H1 (cell line): ENCODE data around the gene ADPGK. TPM values are rescaled to one million over a fixed set of nuclear protein-coding genes. Genes with fewer than 3 reads are reported as not detected.

Experiments
- CTCF ChIA-PET: fragments of 300-600 bp; sonication (Branson Sonifier 250); formaldehyde crosslinking; loops from one replicate; lab custom pipeline; 2021; ENCODE audit not compliant: partially characterized antibody; lab: Charles Lee
- POLR2A ChIA-PET: fragments of 300-600 bp; sonication (Branson Sonifier 250); formaldehyde crosslinking; loops from one replicate; lab custom pipeline; 2021; ENCODE audit warnings: inconsistent platforms; ENCODE audit not compliant: partially characterized antibody; lab: Charles Lee
- DNase-seq, 2 experiments: peaks; one replicate each; pipeline versions ENCODE4 v3.0.0 to v3.0.0-alpha.2; 2010 to 2022; ENCODE audit warnings: low spot score in 2 of 2, low read depth in 1 of 2, mixed read lengths in 1 of 2
- FAIRE-seq: peaks from 2 replicates; lab custom pipeline; 2011; peaks lifted over from hg19 to GRCh38; lab: Jason Lieb, UNC
- H2AFZ ChIP-seq: 2 replicates; pipeline ENCODE4 v1.8.1; 2012; ENCODE audit warnings: low read length, inconsistent platforms
- H2AK5ac ChIP-seq: 2 replicates; pipeline ENCODE4 v1.6.1; 2013; ENCODE audit warnings: low read depth, low read length
- H2BK120ac ChIP-seq: replicated peaks from 2 replicates; pipeline ENCODE3; 2013; ENCODE audit warnings: low read depth, low read length, inconsistent platforms
- H2BK12ac ChIP-seq: 2 replicates; pipeline ENCODE4 v1.6.1; 2013; ENCODE audit warnings: low read depth, low read length
- H2BK15ac ChIP-seq: 2 replicates; pipeline ENCODE4 v1.6.1; 2013; ENCODE audit warnings: low read length
- H2BK20ac ChIP-seq: 2 replicates; pipeline ENCODE4 v1.6.1; 2013; ENCODE audit warnings: low read length
- H2BK5ac ChIP-seq: 2 replicates; pipeline ENCODE4 v1.6.1; 2013; ENCODE audit warnings: low read depth, low read length
- H3K14ac ChIP-seq: 2 replicates; pipeline ENCODE4 v1.6.1; 2013; ENCODE audit warnings: inconsistent platforms; ENCODE audit not compliant: insufficient read length
- H3K18ac ChIP-seq: 2 replicates; pipeline ENCODE4 v1.6.1; 2013; ENCODE audit warnings: low read length; ENCODE audit errors: extremely low read depth
- H3K23ac ChIP-seq: 2 replicates; pipeline ENCODE4 v1.6.1; 2013; ENCODE audit warnings: inconsistent platforms; ENCODE audit not compliant: insufficient read length
- H3K23me2 ChIP-seq: 2 replicates; pipeline ENCODE4 v1.6.1; 2013; ENCODE audit warnings: low read depth, low read length
- H3K27ac ChIP-seq: 2 replicates; pipeline ENCODE4 v1.6.1; 2011; ENCODE audit warnings: low read depth, low read length, inconsistent platforms
- H3K27me3 ChIP-seq, 4 experiments: replicated peaks in 1 of 4; 1 replicate in 1 of 4; 2 replicates in 3 of 4; pipeline versions ENCODE4 v1.6.1 to v1.8.1; 2011 to 2013; ENCODE audit warnings: low read length in 3 of 4, mild to moderate bottlenecking in 3 of 4, inconsistent platforms in 2 of 4, mixed read lengths in 2 of 4, moderate library complexity in 1 of 4; ENCODE audit not compliant: control insufficient read depth in 3 of 4, insufficient read depth in 3 of 4; ENCODE audit errors: extremely low read depth in 1 of 4
- H3K36me3 ChIP-seq, 4 experiments: 2 replicates each; pipeline versions ENCODE4 v1.6.1 to v1.8.1; 2011 to 2013; ENCODE audit warnings: mild to moderate bottlenecking in 4 of 4, low read length in 3 of 4, moderate library complexity in 2 of 4, control low read depth in 1 of 4, inconsistent platforms in 1 of 4; ENCODE audit not compliant: insufficient read depth in 4 of 4, control insufficient read depth in 2 of 4
- H3K4ac ChIP-seq: replicated peaks from 2 replicates; pipeline ENCODE3; 2013; ENCODE audit warnings: low read length, low read depth, mixed read lengths, inconsistent platforms; ENCODE audit not compliant: insufficient read length
- H3K4me1 ChIP-seq, 4 experiments: replicated peaks in 1 of 4; 1 replicate in 1 of 4; 2 replicates in 3 of 4; pipeline versions ENCODE4 v1.6.1 to v1.8.1; 2011 to 2013; ENCODE audit warnings: low read length in 3 of 4, inconsistent platforms in 2 of 4, mixed read lengths in 1 of 4; ENCODE audit not compliant: insufficient read depth in 4 of 4, control insufficient read depth in 3 of 4
- H3K4me2 ChIP-seq, 2 experiments: 2 replicates each; pipeline versions ENCODE4 v1.6.1 to v1.8.1; 2011 to 2013; ENCODE audit warnings: low read depth in 2 of 2, low read length in 2 of 2, control low read depth in 1 of 2, inconsistent platforms in 1 of 2, mild to moderate bottlenecking in 1 of 2; ENCODE audit not compliant: insufficient read depth in 1 of 2
- H3K4me3 ChIP-seq, 4 experiments: fragments of 200-600, 300-600 bp in 1 of 4; sonication (generic), shearing (Covaris generic), sonication (Bioruptor Twin) in 1 of 4; 2 replicates each; pipeline versions ENCODE4 v1.5.1 to v1.8.1; 2011 to 2016; ENCODE audit warnings: low read length in 4 of 4, low read depth in 3 of 4, control low read depth in 2 of 4, inconsistent platforms in 2 of 4, mild to moderate bottlenecking in 2 of 4, mixed read lengths in 1 of 4, moderate library complexity in 1 of 4; ENCODE audit not compliant: insufficient read depth in 2 of 4; ENCODE audit errors: extremely low read depth in 1 of 4
- H3K56ac ChIP-seq: replicated peaks from 2 replicates; pipeline ENCODE3; 2013; ENCODE audit warnings: low read depth, mild to moderate bottlenecking, mixed read lengths, low read length, inconsistent platforms; ENCODE audit not compliant: insufficient read length
- H3K79me1 ChIP-seq: 2 replicates; pipeline ENCODE4 v1.6.1; 2013; ENCODE audit warnings: low read depth, low read length, control low read depth
- H3K79me2 ChIP-seq, 2 experiments: 2 replicates each; pipeline versions ENCODE4 v1.6.1 to v1.8.1; 2012 to 2013; ENCODE audit warnings: low read length in 2 of 2, mild to moderate bottlenecking in 2 of 2, inconsistent platforms in 1 of 2; ENCODE audit not compliant: insufficient read depth in 2 of 2, control insufficient read depth in 1 of 2
- H3K9ac ChIP-seq, 4 experiments: replicated peaks in 1 of 4; 1 replicate in 1 of 4; 2 replicates in 3 of 4; pipeline versions ENCODE4 v1.6.1 to v1.8.1; 2011 to 2013; ENCODE audit warnings: low read depth in 3 of 4, low read length in 3 of 4, control low read depth in 2 of 4, mild to moderate bottlenecking in 2 of 4, moderate library complexity in 2 of 4, inconsistent platforms in 1 of 4; ENCODE audit errors: extremely low read depth in 1 of 4
- H3K9me3 ChIP-seq, 2 experiments: 2 replicates each; pipeline versions ENCODE4 v1.6.1 to v1.8.1; 2012 to 2013; ENCODE audit warnings: mild to moderate bottlenecking in 2 of 2, moderate library complexity in 2 of 2, control low read depth in 1 of 2, inconsistent platforms in 1 of 2, low read depth in 1 of 2, low read length in 1 of 2, mixed read lengths in 1 of 2; ENCODE audit not compliant: insufficient read depth in 2 of 2
- H4K20me1 ChIP-seq, 2 experiments: replicated peaks in 1 of 2; 2 replicates each; pipeline versions ENCODE3 to v1.8.1; 2011 to 2013; ENCODE audit warnings: inconsistent platforms in 2 of 2, low read length in 2 of 2, mild to moderate bottlenecking in 1 of 2; ENCODE audit not compliant: insufficient read depth in 2 of 2, control insufficient read depth in 1 of 2
- H4K5ac ChIP-seq: 2 replicates; pipeline ENCODE4 v1.6.1; 2013; ENCODE audit warnings: low read length, low read depth, mixed read lengths, inconsistent platforms; ENCODE audit not compliant: insufficient read length
- H4K8ac ChIP-seq: 2 replicates; pipeline ENCODE4 v1.8.0; 2013; ENCODE audit warnings: mild to moderate bottlenecking, moderate library complexity, low read length, inconsistent platforms; ENCODE audit not compliant: insufficient read depth; ENCODE audit errors: extremely low read depth
- H4K91ac ChIP-seq: replicated peaks from 2 replicates; pipeline ENCODE3; 2013; ENCODE audit warnings: low read length, mixed read lengths, inconsistent platforms; ENCODE audit not compliant: insufficient read length
- RFX5 ChIP-seq: IDR thresholded peaks from 2 replicates; pipeline ENCODE4 v1.6.1; 2011; ENCODE audit warnings: low read depth, low read length, improper control_type of control experiment, borderline replicate concordance
- RNF2 ChIP-seq: fragments of 200-900, 300-1000 bp; sonication (generic); IDR thresholded peaks from 2 replicates; pipeline ENCODE4 v1.7.1; 2016; ENCODE audit warnings: borderline replicate concordance, low read depth, mild to moderate bottlenecking, antibody characterized with exemption, low read length; ENCODE audit not compliant: poor library complexity, severe bottlenecking; ENCODE audit errors: missing control alignments
- TBP ChIP-seq: IDR thresholded peaks from 2 replicates; pipeline ENCODE4 v1.6.1; 2011; ENCODE audit warnings: low read depth, low read length, improper control_type of control experiment
- WGBS, 2 experiments: shearing (Covaris generic) in 1 of 2; methylation state at CpG; one replicate each; pipeline versions ENCODE4 v1.1.6 to v1.1.7; 2013 to 2015; ENCODE audit warnings: low lambda C conversion rate in 2 of 2, mixed read lengths in 2 of 2, inconsistent platforms in 1 of 2, low coverage in 1 of 2, missing lambda C conversion rate in 1 of 2; ENCODE audit not compliant: insufficient replicate concordance in 2 of 2, insufficient coverage in 1 of 2, insufficient read length in 1 of 2; ENCODE audit errors: extremely low coverage in 1 of 2, missing lambda C conversion rate in 1 of 2; 5-methylcytosine and 5-hydroxymethylcytosine counted together
- polyA plus RNA-seq, 7 experiments: library from polyadenylated mRNA; depleted of rRNA in 3 of 7; stranded (reverse) in 5 of 7; unstranded in 2 of 7; fragments of >200 nt in 5 of 7; fragments of 200-250 nt in 2 of 7; gene quantifications; 1 replicate in 5 of 7; 2 replicates in 1 of 7; 4 replicates in 1 of 7; pipeline versions ENCODE4 v1.2.1 to v1.2.3, GENCODE V29; 2011 to 2013; ENCODE audit warnings: missing spikeins in 2 of 7, mixed read lengths in 2 of 7
- total RNA-seq: library from RNA; stranded (reverse); fragmentation: NEBNext Ultra II Directional; extraction: Animal tissue kit (Norgen Biotek cat#: 25700); gene quantifications from 2 replicates; pipeline ENCODE4 v1.2.1, GENCODE V29; 2021

Gene ADPGK
- total and polyA plus RNA-seq, 2 of the 8 experiments (the other 6 are each of a cell fraction or from before 2014, with no cell fraction given): 32.2 to 38.2 TPM

- Histone ChIP-seq H4K20me1 (no peaks in the 10 kb centered on the region), H2BK12ac (no peak overlapping the region; the same call in 1 of the 2 replicates), H3K23ac (no peak overlapping the region), H3K79me2 (no peaks in the 10 kb centered on the region), H3K18ac (peak overlapping the region; percentile 85), H3K56ac (peak overlapping the region; percentile 19), H2BK15ac (no peak overlapping the region), H2BK20ac (no peak overlapping the region), H3K4me3 (peak overlapping the region; percentile 54 to 71 (median 58)), H3K4me1 (peaks cover 0 to 3% (median 0%) of the 10 kb centered on the region in 4 experiments; a peak in 1 of 7 replicates), H2BK120ac (no peak overlapping the region), H3K9ac (peak overlapping the region in 1 of 4 experiments; percentile 5; a peak in 1 of 7 replicates), H3K9me3 (no peaks in the 10 kb centered on the region), H3K4me2 (peak overlapping the region; percentile 68 to 84), H3K23me2 (peaks cover 7% of the 10 kb centered on the region; the same call in 1 of the 2 replicates), H3K36me3 (no peaks in the 10 kb centered on the region), H2AK5ac (no peak overlapping the region), H3K79me1 (no peaks in the 10 kb centered on the region), H3K4ac (peak overlapping the region; percentile 44), H4K91ac (peak overlapping the region; percentile 30), H4K8ac (peak overlapping the region; percentile 95), H2AFZ (peak overlapping the region; percentile 95), H3K27ac (no peak overlapping the region), H3K14ac (no peak overlapping the region), H4K5ac (peak overlapping the region; percentile 80), H3K27me3 (peaks cover 0 to 4% (median 2%) of the 10 kb centered on the region in 4 experiments; a peak in 3 of 7 replicates), H2BK5ac (no peak overlapping the region)
- no peak for TF ChIP-seq RNF2
- no peak for TF ChIP-seq TBP
- TF ChIP-seq RFX5: no peak
- FAIRE-seq (no peak), DNase-seq (no peak)
- WGBS, 2 experiments: 20% methylated on average over 7 of the region's 12 CpGs; no CpG with 5 or more reads in 1 of the 2 experiments
- ChIA-PET CTCF (interaction anchor here (0.5 to 2.6 kb wide), 11 partner anchors 11 to 508 kb away, joined by 3 to 6 read pairs (median 3); no protein-coding TSS in a partner anchor), POLR2A (interaction anchor here (0.5 to 0.7 kb wide), 3 partner anchors 17 to 467 kb away, joined by 3 read pairs; no protein-coding TSS in a partner anchor)
Measured at GRCh38 chr15:72797338-72797689, 13.8 kb upstream of the ADPGK start.
